Umbilical cord (tissue), 2 donors: ENCODE measurements around the gene ZDHHC1. TPM values are rescaled to one million over a fixed set of nuclear protein-coding genes. Genes with fewer than 3 reads are reported as not detected.
A peak's percentile ranks its signal among the peaks of the same experiment; 100 is the strongest.

Experiments used
- DNase-seq: peaks from one replicate; pipeline ENCODE4 v3.0.0-alpha.2; 2015; ENCODE audit warnings: low spot score
- total RNA-seq: library from RNA; depleted of rRNA; stranded (reverse); fragments of >200 nt; gene quantifications from one replicate; pipeline ENCODE4 v1.2.3, GENCODE V29; 2014; ENCODE audit warnings: low replicate concordance; ENCODE audit not compliant: insufficient read depth

The ZDHHC1 gene
- total RNA-seq, 1 donor from 2014 or later: 5.3 TPM

DNA sequence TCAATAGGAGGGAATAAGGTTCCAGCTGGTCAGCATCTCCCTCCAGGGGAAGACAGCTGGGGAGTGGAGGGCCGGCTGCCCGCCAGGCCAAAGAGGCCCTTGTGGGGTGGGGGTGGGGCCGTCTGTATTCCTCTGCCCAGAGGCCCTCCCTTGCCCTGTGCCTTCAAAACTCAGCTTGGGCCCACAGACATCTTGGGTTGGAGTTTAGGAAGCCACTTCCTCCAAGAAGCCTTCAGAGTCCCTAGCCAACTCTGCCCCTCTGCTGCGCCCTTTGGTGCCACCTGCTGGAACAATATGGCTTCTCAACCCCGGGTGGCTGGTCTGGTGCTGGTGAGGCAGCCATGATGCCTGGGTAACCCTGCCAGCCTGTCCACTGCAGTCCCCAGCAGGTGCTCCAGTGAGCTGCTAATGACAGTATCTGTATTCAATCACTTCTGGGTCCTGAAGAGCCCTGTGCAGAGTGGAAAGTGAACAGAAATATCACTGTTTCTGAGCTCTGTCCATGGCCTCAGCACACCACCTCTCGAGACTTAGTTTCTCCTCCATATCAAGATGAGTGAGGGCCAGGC, 31.3 kb upstream of the ZDHHC1 start:
- peak; percentile 94 for DNase-seq

DNA sequence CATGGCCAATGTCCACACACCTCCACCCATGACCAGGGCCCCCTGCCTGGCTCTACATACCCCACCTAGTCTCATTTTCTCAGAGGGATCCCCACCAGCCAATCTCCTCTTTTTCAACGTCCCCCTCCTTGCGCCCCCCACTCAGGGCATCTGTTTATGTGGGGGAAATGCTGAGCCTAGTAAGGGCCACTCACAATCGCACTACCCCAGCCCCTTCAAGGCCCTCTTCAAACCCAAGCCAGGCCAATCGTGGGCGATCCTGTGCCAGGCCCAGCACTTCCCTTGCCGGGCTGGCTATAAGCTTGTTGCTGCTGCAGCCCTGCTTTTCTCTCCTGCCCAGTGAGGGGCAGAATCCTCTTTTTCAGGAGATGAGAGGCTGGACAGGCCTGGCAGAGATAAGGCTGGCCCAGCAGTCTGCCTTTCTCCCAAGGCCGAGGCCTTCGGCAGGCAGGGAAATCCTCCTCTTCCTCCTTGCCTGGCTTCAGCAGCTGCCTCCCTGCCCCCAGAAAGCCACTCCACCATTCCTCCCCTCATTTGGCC, 30.8 kb upstream of the ZDHHC1 start:
- no peak for DNase-seq

DNA sequence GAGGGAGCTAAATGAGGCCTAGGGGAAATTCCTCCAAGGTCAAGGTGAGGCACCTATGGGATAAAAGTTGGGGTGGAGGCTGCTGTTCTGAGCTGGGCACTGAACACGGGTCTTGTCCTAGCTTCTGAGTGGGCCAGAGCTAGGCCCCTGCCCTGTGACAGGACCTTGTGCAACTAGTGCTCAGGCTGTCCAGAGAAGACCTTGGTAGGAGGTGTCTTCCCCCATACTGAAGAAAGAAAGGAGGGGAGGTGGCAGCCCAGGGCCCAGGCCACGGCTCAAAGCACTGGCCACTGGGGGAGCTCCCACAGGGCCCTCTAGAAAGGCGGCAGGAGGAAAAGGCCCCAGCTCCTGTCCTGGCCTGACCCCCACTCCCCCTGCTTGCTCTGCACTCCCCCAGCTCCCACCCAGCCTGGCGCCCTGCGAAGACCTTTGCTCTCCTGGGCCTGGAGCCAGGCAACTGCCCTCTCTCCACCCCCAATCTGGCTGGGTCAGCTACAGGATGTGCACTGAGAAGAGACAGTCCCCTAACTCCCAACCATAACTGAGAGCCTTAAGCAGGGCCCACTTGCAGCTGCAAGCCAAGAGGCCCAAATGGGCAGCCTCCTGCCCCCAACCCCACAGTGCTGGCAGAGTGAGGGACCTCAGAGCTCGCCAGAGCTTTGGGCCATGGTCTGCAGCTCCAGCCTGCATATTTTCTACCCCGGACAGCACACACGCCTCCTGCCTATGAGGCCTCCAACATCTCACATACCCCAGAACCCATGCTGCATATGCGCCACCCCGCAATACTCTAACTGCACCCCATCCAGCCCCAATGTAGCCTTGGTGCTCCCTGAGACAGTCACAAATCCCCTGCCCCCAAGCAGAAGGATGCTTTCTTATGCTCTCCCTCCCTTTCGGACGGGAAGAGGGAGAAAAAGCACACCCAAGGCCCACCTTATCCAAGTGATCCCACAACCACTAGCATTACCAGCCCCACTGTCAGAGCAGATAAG, 29.9 kb upstream of the ZDHHC1 start:
- peak; percentile 52 for DNase-seq

DNA sequence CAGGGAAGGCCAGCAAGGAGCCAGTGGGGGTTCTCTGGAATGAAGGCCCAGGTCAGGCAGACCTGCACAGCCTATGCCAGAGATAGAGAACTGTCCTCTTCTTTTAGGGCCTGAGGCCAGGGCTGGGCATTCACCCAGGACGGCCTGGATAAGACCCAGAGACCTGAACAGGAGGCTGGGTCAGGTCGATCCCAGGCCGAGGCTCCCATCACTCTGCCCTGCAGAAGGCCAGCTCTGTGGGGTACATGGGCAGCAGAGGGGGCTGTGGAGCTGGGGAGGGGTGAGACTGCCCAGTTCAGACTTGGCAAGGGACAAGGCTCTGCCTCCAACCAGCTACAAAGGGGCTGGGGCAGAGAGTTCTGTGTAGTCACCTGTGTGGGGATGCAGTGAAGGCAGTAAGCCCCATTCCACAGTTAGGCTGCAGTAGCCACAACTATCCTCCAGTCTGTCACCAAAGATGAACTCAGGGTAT, 29.2 kb upstream of the ZDHHC1 start:
- DNase-seq: no peak

DNA sequence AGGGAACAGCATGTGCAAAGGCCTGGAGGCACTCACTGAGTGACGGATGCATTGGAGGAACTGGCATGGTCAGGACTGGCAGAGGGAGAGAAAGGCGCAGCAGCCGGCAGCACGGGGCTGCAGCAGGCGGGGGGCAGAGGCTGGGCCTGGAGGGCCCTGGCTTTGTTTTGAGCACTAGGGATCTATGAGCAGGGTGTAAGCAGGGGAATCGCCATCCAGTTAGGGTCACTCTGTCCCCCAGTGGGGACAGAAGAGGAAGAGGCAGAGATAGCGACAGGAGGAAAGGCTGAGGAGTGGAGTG, 28.8 kb upstream of the ZDHHC1 start:
- DNase-seq: no peak

DNA sequence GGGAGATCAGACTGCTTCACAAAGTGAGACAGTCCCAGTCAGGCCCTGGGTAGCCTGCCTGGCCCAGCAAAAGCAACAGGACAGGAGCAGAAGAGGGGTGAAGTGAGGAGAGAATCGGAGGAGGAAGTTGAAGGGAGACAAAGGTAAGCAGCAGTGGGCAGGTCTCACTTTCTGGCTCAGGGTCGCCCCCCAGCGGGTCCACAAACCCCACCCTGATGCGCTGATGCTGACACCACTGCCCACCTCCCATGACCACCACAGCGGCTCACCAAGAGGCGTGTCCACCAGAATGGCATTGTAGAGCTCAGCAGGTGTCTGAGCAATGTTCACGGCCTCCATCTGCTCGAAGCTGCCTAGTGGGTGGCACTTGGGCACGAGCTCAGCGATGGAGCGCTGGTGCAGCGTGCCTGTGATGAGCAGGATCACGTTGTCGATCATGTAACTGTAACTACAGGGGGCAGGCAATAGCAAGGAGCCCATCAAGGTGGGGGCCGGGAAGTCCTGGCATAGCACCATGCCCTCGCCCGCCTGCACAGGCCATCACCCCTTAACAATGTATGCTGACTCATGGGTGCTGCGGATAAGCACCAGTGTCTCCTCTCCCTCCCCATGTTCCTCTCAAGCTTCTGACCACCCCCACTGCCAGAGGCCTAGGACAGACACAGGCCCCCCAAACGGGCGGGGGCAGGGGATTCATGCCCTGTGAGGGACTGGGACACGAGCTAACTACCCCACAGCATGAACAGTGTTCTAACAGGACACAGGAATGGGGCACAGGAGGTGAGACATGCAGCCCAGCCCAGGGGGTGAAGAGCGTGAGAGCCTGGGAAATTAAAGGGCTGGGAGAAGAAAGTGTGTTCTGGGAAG, 28.2 kb upstream of the ZDHHC1 start:
- no peak for DNase-seq

DNA sequence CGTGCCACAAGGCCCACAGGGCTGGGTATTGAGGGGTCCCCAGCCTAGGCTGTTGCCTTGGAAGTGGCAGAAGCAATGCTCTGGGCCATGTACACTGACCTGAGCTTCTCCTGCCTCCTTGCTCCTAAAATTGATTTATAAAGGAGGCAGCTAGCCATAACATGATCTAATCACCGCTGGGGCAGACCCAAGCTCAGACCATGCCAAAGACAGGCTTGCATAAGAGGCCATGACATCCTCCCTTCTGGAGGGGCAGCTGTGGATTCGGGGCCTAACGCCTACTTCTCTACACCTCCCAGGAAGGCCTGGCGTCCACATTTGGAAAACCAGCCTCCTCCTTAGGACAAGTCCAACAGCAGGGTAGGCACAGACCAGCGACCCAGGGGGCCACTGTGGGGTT, 27.0 kb upstream of the ZDHHC1 start:
- peak; percentile 73 for DNase-seq

DNA sequence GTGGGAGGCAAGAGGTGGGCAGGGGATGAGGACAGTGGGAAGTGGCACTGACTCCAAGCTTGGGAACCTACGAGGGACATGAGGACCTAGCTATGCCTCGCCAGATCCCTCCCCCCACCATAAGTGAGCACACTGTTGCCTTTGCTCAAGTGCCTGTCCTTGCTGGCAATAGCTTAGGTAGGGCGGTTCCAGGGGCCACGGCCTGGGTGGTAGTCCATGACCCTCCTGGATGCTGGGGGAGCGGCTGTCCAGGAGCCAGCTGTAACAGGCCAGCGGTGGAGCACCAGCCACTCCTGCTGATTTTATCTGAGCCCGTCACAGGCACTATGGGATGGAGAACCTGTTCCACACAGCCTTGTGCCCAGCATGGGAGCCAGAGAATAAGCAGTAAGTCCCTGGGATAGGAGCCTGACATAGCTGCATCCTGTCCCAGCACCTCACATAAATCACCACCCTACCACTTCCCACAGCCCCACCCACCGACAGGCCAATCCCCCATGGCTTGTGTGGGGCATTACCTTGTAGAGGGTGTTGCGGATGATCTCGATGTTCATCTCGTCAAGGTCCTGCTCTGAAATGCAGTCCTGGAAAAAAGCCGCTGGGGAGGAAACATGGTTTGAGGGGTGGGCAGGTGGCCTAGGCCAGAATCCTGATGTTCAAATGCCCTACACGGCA, 26.4 kb upstream of the ZDHHC1 start:
- no peak for DNase-seq

DNA sequence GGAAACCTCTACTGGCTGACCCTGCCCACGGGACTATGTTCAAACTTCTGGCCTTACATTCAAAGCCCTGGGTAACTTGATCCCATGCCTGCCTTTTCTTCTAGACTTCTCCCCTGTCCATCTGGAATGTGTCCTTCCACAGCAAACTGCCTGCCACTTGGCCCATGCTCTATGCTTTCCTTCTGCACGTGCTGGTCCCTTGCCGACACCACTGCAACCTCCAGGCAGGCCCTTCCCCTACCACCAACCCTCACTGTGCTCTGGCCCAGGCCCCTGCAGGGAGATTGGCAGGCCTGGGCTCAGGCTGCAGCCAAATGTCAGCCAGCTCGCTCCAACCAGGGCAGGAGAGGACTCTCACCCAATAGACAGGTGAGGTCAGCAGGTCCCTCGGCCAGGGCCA, 25.6 kb upstream of the ZDHHC1 start:
- DNase-seq: no peak

DNA sequence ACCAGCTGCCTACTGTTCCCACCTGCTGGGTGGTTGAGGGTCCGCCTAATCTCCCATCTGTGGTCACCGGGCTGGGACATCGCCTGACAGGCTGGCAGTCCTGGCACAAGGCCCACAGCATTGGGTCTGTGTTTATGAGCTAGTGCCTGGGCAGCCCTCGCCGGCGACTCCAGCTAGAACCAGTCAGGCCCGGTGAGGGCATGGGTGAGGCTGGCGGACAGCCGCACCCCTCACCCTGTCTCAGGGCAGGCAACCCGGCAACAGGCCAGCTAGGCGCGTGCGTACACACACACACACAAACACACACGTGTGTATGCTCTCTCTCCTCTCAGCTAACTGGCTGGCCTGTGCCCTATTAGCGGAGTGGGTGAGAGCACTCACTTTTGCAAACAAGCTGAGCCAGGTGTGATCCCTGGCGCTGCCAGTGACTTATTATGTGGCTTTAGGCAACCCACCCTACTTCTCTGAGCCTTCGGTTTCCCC, 25.0 kb upstream of the ZDHHC1 start:
- no peak for DNase-seq

DNA sequence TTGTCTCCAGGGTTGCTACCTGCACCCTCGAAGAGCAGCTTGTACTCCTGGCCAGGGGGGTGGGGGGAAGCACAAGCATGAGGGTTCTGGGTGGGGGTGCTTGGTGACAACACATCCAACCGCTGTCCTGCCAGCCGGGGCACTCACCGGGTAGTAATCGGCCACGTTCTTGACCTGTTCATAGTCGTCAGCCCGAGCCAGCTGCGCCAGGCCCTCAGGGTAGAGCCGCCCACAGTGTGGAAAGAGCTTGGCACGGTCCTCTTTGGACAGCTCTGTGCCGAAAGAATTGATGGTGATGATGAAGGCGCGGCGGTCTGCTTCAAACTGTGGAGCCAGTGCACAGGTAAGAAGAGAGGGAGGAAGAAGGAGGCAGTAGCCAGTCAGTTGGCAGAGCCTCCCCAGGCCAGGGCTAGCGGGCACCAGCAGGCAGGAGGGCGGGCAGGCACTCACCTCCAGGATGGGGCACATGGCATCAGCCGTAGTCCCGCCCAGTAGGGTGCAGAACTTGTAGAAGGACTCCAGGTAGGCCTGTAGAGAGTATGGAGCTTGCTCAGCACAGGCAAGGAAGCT, 22.6 kb upstream of the ZDHHC1 start:
- DNase-seq: no peak

DNA sequence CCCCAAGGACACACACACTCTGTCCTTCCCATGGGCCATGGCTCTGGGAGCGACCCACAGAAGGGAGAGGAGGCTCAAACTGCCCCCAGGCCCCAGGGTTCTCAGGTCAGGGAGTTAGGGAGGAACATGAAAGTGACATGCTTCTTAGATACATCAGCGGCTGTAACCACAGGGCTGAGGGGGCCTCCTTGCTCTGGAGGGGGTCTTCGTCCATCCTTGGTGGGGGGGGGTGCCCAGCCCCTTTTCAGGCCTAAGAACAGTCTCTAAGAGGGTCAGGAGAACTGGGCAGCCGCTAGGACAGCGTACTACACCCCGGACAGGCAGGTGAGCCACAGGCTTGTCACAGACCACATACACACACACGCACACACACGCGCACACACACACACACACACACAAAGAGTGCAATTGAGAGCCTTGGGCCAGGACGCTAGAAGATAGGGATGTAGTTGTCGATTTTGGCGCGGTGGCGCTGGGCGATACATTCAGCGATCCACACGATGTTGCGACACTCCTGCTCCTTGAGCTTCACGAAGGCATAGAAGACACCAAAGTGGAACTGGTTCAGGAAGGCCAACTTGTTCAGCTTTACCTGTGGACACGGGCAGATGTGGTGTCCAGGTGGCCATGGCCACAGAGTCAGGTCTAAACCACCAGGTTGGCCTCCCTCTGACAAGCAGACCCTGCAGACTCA, 22.0 kb upstream of the ZDHHC1 start:
- DNase-seq: no peak

DNA sequence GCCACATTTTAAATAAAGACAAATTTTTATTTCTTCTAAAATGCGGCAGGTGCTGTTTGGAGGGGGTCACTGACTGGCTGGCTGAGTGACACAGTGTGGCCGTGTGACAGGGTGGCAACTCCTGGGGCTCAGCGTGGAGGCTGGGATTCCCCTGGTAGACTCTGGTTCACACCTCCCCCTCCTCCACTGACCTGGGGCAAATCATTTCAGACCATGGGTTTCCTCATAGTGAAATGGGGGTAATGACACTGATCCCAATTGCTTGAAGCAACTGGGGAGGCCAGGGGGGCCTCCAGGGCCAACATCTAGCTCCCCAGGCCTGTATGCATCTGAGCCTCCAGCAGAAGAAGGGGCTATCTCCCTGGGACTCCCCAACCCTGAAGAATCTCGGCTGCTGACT, 21.2 kb upstream of the ZDHHC1 start:
- no peak for DNase-seq

DNA sequence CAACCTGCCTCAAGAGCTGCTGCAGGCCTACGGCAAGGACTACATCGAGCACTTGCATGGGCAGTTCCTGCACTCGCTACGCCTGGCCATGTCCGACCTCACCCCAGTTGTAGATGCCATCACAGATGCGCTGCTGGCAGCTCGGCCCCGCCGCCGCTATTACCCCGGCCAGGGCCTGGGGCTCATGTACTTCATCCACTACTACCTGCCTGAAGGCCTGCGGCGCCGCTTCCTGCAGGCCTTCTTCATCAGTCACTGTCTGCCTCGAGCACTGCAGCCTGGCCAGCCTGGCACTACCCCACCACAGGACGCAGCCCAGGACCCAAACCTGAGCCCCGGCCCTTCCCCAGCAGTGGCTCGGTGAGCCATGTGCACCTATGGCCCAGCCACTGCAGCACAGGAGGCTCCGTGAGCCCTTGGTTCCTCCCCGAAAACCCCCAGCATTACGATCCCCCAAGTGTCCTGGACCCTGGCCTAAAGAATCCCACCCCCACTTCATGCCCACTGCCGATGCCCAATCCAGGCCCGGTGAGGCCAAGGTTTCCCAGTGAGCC, 20.4 kb upstream of the ZDHHC1 start:
- DNase-seq: no peak

DNA sequence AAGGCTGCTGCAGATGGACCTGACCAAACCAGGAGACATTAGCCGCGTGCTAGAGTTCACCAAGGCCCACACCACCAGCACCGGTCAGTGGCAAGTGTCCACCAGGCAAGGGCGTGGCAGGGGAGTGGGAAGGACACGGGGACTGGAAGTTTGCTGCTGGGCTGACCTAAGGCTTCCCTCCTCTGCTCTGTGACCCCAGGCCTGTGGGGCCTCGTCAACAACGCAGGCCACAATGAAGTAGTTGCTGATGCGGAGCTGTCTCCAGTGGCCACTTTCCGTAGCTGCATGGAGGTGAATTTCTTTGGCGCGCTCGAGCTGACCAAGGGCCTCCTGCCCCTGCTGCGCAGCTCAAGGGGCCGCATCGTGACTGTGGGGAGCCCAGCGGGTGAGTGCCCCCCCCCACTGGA, 19.5 kb upstream of the ZDHHC1 start:
- no peak for DNase-seq

DNA sequence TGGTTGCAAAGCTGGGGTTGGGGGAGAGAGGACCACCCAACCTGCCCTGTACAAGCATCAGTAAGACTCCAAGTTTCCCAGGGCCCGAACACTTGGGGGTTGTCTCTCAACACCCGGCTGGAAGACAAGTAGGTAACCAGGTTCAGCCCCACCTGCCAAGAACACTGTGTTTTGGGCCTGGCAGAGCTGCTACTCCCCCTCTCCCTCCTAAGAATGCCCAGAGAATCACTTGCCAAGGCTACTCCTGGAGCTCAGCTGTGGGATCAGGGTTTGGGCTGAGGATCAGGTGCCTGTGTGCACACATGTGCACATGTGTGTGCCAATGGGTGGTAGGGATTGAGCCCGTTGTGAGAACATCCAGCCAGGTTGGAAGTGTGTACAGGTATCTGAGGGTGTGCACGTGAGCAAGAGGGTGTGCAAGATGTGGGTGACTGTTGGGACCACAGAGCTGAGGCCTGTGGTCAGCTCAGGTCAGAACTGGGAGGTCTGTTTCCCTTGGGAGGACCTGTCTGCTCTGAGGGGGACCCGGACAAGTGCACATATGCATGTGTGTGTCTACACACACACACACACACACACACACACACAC, 16.9 kb upstream of the ZDHHC1 start:
- no peak for DNase-seq

DNA sequence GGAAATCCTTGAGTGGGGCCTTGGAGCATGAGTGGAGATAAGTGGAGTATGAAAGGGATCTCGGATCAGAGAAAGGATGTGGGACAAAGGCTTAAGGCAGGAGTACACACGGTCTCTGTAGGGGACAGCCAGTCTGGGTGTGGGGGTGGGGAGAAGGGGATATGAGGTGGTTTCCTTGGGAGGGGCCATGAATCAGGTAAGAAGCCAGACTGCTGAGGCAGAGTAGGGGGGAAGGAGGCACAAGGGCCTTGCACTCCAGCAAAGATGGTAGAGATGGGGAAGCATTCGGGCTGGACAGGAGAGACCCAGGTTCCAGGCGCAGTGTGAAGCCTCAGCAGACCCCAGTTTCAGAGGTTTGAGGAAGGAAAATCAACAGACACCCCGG, 16.2 kb upstream of the ZDHHC1 start:
- DNase-seq: no peak

DNA sequence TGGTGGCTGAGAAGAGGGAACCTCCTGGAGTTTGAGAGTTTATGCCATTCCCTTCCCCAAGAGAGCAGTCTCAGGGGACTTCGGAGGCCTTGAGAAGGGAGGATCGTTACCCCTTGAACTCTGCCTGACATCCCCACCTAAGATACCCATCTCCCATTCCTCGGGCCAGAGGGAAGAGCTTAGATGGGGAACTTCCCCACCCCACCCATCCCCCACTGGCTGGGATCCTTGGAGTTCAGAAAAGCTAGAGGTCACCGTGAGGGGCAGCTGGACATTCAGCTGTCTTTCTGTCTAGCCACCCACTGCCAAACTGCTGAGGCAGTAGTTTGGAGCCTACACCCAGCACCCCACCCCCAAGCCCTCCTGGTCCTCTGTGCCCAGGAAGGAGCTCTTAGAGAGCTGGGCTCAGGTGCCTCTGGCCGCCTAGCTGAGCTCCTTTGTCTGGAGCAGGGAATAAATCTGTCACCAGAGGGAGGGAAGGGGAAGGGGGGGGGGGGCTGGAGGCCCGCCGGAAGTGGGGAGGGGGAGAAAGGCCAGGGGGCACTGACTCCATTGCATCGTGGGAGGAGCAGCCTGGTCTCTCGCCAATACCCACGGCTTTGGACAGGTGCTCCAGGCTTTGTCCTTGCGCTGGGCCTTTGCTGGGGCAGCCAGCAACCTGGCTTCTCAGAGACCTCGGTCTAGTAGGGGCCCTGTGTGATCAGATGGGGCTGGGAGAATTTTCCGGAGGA, 15.7 kb upstream of the ZDHHC1 start:
- no peak for DNase-seq
